HG03354 (cell line): ENCODE results near the gene MORN5.

Experiments
- ATAC-seq: cut with Tn5 transposase; IDR thresholded peaks from one replicate; pipeline ENCODE4 v1.9.1; 2021; ENCODE audit warnings: mild to moderate bottlenecking; ENCODE audit not compliant: unreplicated experiment, poor library complexity, severe bottlenecking

The MORN5 gene

DNA sequence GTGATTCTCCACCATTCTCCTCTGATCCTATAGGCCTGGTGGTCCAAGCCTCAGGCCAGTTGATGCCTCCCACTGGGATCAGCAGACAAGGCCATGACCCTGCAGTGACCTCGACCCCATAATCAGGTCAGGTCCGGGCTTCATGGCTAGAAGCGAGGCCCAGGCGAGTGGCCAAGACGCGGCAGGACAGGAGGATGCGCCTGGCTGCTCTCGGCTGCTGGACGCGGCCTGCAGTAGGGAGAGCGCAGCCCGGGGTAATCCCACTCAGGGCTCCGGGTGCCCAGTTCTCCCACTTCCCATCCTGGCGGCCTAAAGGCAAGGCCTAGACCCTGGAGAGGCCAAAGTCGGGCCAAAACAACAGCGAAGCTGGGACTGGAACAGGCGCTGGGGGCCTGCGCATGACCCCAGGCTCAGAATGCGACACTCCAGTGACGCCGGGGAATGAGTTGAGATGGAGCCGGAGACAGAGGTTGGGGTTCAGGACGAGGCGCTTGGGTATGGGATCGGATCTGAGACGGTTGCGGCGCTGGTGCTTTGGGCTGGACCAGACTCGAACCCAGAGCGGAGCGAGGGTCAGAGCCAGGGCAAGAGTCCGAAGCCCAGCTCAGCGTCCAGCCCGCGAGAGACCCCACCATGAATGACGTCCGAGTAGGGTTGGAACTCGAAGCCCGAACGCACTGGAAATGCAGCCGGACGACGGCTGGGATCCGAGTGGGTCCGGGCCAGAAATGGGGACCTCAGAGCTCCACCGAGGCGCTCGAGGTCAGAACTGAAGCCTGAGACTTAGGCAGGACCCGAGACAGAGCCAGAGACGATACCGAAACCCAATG lies 65.8 kb downstream of the MORN5 start:
- no peak for ATAC-seq

DNA sequence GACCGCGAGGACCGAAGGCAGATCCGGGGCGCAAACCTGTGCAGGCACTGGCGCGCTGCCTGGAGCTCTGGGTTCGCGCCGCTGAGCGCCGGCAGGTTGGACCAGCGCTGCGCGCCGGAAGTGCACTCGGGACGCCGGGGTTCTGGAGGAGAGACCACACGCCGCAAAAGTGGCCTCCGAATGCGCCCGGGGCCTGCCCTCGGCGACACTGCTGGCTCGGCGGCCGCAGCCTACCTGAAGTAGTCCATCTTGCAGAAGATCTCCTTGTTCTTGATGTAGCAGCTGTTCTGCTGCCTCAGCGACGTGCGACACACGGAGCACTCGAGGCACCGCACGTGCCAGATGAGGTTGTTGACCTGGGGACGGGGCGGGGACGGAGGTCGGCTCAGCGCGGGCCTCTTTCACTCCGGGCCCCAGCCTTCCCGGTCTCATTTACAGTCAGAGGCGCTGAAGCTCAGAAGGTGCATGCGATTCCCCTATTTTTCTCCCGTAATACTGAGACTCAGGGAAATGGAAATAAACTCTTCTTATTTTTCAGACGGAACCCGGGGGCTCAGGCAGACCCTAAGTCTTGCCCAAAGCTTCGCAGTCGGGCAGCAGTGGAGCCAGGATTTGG lies 66.5 kb downstream of the MORN5 start:
- ATAC-seq = no peak

DNA sequence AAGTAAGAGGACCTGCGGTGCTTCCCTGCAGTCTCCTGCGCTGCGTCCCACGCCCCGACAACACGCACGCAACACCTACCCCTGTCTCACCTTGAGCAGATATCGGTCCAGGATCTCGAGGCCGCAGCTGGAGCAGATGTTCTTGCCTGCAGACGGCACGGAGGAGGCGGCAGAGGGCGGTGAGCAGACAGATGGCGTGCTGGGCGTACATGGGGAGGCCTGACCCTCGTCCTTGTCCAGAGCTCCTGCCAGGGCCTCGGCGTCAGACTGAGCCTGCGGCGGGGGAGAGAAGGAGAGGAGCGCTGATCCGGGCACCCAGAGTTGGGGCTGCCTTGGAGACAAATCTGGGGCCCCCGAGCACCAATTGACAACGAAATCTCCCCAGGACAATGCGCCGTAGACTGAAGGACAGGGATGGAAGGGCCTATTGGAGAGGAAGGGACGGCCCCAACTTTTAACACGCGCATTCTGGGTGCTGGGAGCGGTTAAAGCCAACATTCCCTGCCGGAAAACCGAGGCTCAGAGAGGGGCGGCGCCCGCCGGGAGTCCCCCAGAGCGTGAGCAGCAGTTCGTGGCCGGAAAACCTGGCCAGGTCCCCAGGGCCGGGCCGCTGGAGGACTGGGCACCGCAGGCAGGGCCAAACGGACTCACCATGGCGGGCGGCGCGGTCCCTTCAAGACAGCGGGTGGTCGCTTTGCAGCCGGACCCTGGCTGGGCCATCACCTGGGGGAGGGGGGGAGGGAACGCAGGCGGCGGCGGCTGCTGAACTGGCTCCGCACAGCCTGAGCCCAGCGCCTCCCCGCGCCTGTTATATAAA lies 67.3 kb downstream of the MORN5 start:
- no peak for ATAC-seq

DNA sequence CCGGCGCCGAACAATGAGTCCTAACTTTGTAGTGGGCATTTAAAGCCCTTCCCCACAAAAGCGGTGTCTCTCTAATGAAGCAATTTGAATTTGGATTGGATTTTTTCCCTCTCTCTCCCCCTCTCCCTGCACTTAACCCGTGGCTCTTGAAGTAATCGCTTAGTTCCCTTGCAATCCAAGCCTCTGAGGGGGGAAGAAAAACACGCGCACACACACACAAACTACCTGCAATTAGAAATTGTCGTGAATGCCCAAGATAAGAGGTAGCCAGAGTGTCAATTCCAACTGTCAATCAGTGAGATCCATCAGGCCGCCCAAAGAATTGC lies 67.8 kb downstream of the MORN5 start:
- no peak for ATAC-seq

DNA sequence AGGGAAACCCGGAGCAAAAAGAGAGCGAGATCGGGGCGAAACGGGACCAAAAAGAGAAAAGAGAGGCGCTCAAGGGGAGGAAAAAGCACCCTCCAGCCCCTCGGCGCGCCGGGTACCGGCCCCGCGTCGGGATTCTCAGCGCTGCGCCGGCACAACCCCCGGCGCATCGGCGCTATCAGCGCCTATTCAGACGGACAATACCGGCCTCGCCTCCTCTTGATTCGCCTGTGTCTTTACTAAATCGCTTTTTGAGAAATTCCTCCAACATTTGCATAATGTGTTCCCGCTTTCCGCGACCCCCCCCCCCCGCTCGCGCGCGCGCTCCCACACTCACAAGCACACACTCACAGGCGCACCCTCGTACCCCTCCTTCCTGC lies 68.5 kb downstream of the MORN5 start:
- ATAC-seq = no peak

DNA sequence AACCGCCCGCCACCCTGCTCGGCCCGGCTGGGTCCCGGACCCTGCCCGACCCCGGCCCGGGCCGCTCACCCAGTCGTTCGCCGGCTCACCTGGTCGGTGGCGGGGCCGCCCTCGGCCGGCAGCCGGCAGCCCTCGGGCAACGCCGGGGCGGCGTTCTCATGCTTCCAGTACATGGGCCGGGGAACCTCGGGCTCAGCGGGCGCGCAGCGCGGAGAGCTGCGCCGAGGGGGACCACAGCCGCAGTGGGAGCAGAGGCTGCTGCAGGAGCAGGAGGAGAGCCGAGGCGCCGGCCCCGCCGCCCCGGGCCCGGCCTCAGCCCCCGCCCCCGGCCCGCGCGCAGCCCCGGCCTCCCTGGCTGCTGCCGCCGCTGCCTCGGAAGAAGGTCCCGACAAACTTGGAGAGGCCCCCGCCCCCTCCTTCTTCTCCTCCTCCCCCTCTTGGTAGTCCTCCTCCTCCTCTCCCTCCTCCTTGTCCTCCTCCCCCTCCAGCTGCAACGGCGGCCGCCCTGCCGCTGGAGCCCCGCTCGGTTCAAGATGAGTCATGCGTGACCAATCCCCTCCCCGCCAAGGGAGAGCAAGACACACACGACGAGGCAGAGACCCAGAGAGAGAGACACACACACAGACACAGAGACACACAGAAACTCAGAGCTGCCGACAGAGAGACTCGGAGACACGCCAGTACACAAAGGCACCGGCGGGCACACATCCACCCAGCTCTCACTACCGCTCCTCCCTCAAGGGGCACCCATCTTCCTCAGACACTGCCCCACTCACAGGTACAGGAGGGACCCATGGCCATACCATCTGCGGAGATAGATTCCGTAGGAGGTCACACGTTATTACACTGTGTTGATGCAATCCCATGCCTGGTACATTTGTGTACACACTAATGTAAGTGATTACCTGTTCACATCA lies 69.1 kb downstream of the MORN5 start, which contains the start of gene LHX6:
LHX6 (minus strand) TSS at position 390 of the 917 bp plus-strand sequence; CDS start at position 173, 217 bp downstream.
- no peak for ATAC-seq

DNA sequence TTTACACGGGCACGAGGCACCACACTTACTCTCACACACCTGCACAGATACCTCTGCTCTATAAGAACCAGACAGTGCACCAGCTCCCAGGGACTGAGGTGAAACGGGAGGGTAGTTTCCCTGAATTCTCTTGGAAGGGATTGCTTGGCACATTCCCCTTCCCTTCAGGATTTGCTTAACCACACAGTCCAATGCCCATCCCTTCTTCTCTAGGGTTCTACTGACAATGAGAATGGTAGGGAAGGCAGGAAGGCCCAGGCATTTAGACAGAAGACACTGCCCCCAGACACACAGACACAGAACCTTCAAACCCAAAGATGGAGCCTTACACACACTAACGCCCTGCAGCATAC lies 69.8 kb downstream of the MORN5 start:
- ATAC-seq = no peak

DNA sequence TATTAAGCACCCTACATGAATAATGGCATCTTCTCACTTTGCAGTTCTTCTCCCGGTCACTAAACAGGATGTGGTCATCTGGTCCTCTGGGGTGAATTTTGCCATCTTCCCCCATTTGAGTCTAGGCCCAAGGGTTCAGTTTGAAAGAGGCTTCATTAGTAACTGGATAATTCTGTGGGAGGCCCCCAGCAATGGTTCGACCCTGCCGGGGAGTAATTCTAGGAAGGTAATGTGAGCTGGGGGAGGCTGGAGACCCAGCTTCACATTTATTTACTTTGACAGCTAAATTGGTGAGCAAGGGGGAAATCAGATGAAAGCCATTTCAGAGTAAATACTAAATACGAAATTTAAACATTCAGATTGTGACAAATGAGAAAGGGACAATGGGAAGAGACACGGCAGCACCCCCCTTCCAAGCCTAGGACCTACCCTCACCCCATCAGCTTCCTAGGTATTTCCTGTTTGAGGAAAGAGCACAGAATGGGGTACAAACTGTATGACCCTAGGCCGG lies 73.1 kb downstream of the MORN5 start:
- ATAC-seq = no peak

DNA sequence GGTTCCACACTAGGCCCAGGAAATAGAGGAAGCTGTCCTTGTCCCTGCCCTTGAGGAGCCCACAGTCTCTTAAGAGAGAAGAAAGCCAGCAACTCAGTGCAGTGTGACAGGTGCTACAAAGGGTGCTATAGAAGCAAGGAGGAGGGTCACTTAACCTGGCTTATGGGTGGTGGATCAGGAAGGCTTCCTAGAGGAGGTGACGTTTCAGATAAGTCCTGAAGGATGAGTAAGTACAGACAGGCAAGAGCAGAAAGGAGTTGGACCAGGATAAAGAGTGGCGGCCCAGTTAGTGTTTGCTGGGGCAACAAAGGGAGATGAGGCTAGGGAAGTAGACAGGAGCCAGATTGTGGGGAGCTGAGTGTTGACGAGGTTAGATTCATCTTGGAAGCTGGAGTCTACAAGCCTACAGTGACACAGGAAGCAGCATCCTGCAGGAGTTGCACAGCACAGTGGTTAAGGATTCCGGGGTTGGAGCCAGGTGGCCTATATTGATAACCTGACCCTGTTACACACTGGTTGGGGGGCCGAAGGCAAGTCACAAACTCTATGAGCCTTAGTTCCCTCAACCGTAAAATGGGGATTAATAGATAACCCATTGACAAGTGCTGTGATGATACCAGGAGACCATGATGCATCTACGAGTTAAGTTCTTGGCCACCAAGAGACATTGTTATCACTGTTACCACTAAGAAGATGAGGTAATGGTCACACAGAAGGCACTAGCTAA lies 74.5 kb downstream of the MORN5 start:
- no peak for ATAC-seq

DNA sequence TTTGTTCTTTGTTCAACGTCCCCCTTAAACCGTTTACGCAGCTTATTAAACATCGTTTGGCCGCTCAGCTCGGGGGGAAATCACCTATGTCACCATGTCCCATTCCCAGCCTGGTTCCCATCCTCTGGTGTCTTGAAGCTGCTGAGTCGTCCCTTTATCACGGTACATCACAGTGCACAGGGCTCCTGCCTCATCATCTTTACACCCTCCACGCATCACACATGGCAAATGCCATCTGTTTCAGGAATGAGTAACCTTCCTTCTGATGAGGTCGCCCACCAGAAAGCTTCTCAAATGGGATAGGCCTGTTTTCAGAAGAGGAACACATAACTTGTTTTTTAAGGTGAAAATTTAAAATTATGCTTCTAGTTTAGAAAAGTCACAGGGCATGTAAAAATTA lies 77.0 kb downstream of the MORN5 start:
- ATAC-seq = no peak

DNA sequence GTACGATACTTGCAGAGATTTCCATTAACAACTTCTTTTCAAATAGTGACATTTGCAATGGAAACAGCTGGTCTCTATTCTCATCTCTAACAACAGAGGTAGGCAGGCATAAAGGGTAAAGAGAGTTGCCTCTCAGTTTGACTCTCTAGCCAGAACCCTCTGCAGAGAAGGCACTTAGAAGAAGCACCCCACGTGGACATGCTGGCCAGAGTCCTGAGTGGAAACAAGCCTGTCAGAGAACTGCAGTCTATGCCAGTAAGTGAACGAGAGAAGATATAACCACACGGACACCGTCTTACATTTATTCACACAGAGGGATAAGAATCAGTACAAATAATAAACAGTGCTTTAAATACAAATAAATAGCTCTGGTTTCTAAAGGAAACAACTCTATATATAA lies 80.0 kb downstream of the MORN5 start:
- no peak for ATAC-seq

DNA sequence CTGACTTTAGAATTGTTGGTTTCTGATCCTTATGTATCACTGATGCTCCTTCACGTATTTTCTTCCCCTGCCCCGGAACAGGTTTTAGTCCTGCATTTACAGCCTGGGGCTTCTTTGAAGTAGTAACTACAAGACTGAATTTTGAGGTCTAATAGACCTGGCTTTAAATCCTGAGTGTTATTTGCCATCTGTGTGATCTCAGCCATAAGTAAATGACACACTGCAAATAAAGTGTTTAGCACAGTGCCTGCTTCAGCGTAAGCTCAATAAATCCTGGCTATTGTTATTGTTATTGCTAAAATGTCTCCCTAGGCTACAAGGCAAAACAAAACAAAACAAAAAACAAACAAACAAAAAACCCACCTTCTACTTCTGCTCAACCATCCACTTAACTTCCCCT lies 84.6 kb downstream of the MORN5 start:
- ATAC-seq = no peak

DNA sequence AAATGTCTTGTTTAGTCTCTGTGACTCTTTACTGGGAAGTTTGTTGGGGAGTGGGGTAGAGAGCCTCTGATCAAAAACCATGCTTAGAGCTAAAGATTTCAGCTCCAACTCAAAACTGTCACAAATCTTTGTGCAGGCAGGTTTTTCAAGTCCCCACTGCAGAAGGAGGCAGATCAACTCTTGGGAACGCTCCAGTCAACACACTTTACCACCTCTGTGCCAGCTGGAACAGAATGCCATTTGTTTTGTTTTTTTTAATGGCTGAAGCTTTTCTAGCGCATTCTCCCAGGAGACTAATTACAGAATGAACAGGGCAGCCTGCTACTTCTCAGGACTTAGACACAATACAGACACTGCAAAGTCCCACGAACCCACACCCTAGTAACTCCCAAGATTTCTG lies 87.0 kb downstream of the MORN5 start:
- ATAC-seq = no peak

DNA sequence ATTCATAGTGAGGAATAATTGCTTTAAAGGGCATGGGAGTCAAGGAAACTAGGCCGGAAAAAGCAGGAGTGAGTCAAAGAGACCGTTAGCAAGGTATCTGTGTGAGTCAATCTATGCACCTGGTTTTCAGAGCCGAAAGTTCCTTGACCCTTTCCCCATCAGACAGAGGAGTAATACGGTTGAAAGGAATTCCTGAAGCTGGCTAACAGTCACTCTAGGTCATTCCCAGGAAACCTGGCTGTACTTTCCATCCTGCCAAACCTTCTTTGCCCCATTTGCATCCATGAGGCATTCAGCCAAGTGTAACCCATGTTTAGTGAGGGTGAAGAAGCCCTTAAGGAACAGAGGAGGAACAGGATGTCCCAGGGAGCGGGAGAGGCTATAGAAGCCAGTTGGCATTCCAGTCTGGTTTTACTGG lies 88.7 kb downstream of the MORN5 start:
- no peak for ATAC-seq
